Measurements from ENCODE around the gene SLC22A4. TPM values are rescaled to one million over a fixed set of nuclear protein-coding genes. Genes with fewer than 3 reads are reported as not detected.

SLC22A4 gene
- total RNA-seq, 1 donor = 2.9 TPM

DNA sequence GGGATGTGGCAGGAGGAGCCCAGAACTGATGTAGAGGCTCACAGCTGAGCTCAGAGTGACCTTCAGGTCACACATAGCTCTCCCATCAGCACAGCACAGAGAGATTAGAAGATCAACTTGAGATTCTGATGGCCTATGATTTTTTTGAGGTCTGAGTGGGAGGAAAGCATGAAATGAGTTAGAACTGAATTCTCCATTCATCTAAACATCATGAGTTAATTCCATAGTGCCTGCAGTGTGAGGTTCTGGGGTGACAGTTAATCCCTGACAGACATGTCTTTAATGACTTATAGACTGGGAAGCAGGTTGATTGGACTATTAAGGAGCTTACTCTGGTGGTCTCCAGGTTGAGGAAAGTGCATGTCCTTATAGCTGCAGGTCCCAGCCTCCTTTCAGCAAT is 97.7 kb downstream of the SLC22A4 start:
- H3K4me1 ChIP-seq (ENCODE audit: insufficient read depth, low read length) = peaks cover 36% of the 10 kb centered on the region
- H2AFZ ChIP-seq (ENCODE audit: low read length) = no peak overlapping the region
- H3K4me2 ChIP-seq (ENCODE audit: insufficient read depth, low read length) = no peak overlapping the region
- TF ChIP-seq, protein P1, sequence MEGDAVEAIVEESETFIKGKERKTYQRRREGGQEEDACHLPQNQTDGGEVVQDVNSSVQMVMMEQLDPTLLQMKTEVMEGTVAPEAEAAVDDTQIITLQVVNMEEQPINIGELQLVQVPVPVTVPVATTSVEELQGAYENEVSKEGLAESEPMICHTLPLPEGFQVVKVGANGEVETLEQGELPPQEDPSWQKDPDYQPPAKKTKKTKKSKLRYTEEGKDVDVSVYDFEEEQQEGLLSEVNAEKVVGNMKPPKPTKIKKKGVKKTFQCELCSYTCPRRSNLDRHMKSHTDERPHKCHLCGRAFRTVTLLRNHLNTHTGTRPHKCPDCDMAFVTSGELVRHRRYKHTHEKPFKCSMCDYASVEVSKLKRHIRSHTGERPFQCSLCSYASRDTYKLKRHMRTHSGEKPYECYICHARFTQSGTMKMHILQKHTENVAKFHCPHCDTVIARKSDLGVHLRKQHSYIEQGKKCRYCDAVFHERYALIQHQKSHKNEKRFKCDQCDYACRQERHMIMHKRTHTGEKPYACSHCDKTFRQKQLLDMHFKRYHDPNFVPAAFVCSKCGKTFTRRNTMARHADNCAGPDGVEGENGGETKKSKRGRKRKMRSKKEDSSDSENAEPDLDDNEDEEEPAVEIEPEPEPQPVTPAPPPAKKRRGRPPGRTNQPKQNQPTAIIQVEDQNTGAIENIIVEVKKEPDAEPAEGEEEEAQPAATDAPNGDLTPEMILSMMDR (IDR thresholded peaks at IDR 0.05; ENCODE audit: extremely low read depth, low read depth, low read length) = no peak
- H3K79me2 ChIP-seq (ENCODE audit: insufficient read depth, low read length) = no peaks in the 10 kb centered on the region
- no peak overlapping the region for H3K27ac ChIP-seq (ENCODE audit: low read depth, low read length)
- DNase-seq (ENCODE audit: insufficient read length, low spot score, missing footprints) = no peak
- H3K4me3 ChIP-seq (ENCODE audit: insufficient read depth, low read length) = no peak overlapping the region
- no peaks in the 10 kb centered on the region for H3K27me3 ChIP-seq (ENCODE audit: insufficient read depth, low read length)
- no peaks in the 10 kb centered on the region for H4K20me1 ChIP-seq (ENCODE audit: insufficient read depth, low read length)
- no peaks in the 10 kb centered on the region for H3K36me3 ChIP-seq (ENCODE audit: insufficient read depth, low read length)
- no peaks in the 10 kb centered on the region for H3K9me3 ChIP-seq (ENCODE audit: low read depth, low read length)

DNA sequence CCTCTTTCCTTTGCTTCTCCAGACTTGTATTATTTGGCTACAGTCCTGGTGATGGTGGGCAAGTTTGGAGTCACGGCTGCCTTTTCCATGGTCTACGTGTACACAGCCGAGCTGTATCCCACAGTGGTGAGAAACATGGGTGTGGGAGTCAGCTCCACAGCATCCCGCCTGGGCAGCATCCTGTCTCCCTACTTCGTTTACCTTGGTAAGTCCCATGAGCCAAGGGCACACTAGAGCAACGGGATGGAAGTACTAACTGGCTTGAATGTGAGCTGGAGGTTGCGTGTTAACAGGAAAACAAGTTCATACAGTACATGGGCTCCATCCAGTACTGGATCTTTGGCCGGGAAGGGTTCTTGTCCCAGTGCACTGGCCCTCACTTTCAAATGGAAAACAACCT is 98.2 kb downstream of the SLC22A4 start:
- Histone ChIP-seq H3K4me3 (ENCODE audit: insufficient read depth, low read length) (no peak overlapping the region), H4K20me1 (ENCODE audit: insufficient read depth, low read length) (no peaks in the 10 kb centered on the region), H3K4me2 (ENCODE audit: insufficient read depth, low read length) (no peak overlapping the region), H3K36me3 (ENCODE audit: insufficient read depth, low read length) (no peaks in the 10 kb centered on the region), H2AFZ (ENCODE audit: low read length) (no peak overlapping the region), H3K4me1 (ENCODE audit: insufficient read depth, low read length) (peaks cover 32% of the 10 kb centered on the region), H3K27ac (ENCODE audit: low read depth, low read length) (no peak overlapping the region), H3K9me3 (ENCODE audit: low read depth, low read length) (no peaks in the 10 kb centered on the region), H3K79me2 (ENCODE audit: insufficient read depth, low read length) (no peaks in the 10 kb centered on the region), H3K27me3 (ENCODE audit: insufficient read depth, low read length) (no peaks in the 10 kb centered on the region)
- DNase-seq (ENCODE audit: insufficient read length, low spot score, missing footprints) = no peak
- TF ChIP-seq, protein P1 (IDR thresholded peaks at IDR 0.05; ENCODE audit: extremely low read depth, low read depth, low read length) = no peak

DNA sequence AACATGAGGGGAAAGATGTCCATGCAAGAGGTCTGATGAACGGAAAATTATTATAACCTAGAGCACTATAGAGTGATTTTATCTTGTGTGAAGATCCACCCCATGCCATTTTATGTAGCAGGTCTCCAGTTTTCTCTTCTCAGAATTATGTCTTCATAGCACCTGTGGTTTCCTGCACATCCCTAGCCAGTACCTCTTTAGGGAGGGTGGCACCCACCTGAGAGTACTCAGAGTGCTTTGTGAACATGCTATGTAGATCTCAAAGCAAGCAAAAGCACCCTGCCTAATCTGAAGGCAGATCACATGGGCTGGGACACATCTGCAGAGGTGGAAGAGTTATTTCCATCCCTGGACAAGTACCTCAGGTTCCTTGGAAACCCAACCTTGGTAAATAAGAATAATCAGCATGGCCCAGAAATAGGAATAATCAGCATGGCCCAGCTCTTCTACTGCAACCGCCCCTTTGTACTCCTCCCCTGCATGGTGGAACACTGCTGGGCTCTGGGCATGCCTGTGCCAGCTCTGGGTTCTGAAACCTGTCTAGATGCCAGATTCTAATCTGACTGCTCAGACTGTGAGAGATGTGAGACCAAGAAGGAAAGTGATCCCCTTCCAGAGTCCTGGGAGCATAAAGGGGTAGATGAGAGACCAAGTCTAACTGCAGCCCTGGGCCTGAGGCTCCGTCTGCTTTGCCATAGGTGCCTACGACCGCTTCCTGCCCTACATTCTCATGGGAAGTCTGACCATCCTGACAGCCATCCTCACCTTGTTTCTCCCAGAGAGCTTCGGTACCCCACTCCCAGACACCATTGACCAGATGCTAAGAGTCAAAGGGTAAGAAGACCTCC is 99.0 kb downstream of the SLC22A4 start:
- Histone ChIP-seq H4K20me1 (ENCODE audit: insufficient read depth, low read length) (no peaks in the 10 kb centered on the region), H2AFZ (ENCODE audit: low read length) (no peak overlapping the region), H3K4me3 (ENCODE audit: insufficient read depth, low read length) (no peak overlapping the region), H3K9me3 (ENCODE audit: low read depth, low read length) (no peaks in the 10 kb centered on the region), H3K36me3 (ENCODE audit: insufficient read depth, low read length) (no peaks in the 10 kb centered on the region), H3K4me1 (ENCODE audit: insufficient read depth, low read length) (peaks cover 24% of the 10 kb centered on the region), H3K4me2 (ENCODE audit: insufficient read depth, low read length) (no peak overlapping the region), H3K27me3 (ENCODE audit: insufficient read depth, low read length) (no peaks in the 10 kb centered on the region), H3K79me2 (ENCODE audit: insufficient read depth, low read length) (no peaks in the 10 kb centered on the region), H3K27ac (ENCODE audit: low read depth, low read length) (no peak overlapping the region)
- TF ChIP-seq, protein P1 (IDR thresholded peaks at IDR 0.05; ENCODE audit: extremely low read depth, low read depth, low read length) = no peak
- DNase-seq (ENCODE audit: insufficient read length, low spot score, missing footprints) = no peak

Small RNA genes lying within 50 kb of the gene (small RNA-seq; reads per million reads assigned to genes)
- gene MIR3936 = 0.82 reads per million, percentile 14 among the genes with 10 or more reads in this experiment

Other genes starting within 250 kb of the SLC22A4 start
- not detected in 2 replicates for gene IL3, start 233.7 kb upstream of the SLC22A4 start, total RNA-seq
- not detected in 2 replicates for gene CSF2, start 220.6 kb upstream of the SLC22A4 start, total RNA-seq
- 155 and 186 TPM in 2 replicates for gene P4HA2, start 66.5 kb upstream of the SLC22A4 start, total RNA-seq
- gene PDLIM4, start 36.7 kb upstream of the SLC22A4 start, total RNA-seq = 47.7 and 67.7 TPM in 2 replicates
- 3.8 and 5.4 TPM in 2 replicates for gene SLC22A5, start 75.3 kb downstream of the SLC22A4 start, total RNA-seq
- 19.7 and 22.1 TPM in 2 replicates for gene IRF1, start 196.4 kb downstream of the SLC22A4 start, total RNA-seq
- gene IL5, start 249.1 kb downstream of the SLC22A4 start, total RNA-seq = not detected in 2 replicates

Measured in osteoblast (primary cell).